H1 (cell line): ENCODE data around the gene TMEM174. TPM values are rescaled to one million over a fixed set of nuclear protein-coding genes. Genes with fewer than 3 reads are reported as not detected.

Source experiments
- BACH1 ChIP-seq: IDR thresholded peaks from 2 replicates; pipeline ENCODE4 v1.6.1; 2012; ENCODE audit warnings: low read length, improper control_type of control experiment
- CEBPB ChIP-seq: IDR thresholded peaks from 2 replicates; pipeline ENCODE4 v1.6.1; 2012; ENCODE audit warnings: low read depth, low read length
- CHD7 ChIP-seq: fragments of 300-600 bp; sonication (generic); IDR thresholded peaks from 2 replicates; pipeline ENCODE4 v1.7.1; 2012; ENCODE audit warnings: low read length, moderate library complexity, mild to moderate bottlenecking, inconsistent platforms; ENCODE audit not compliant: insufficient replicate concordance
- CTBP2 ChIP-seq: IDR thresholded peaks from 2 replicates; pipeline ENCODE4 v1.7.0; 2011; ENCODE audit warnings: borderline replicate concordance, mild to moderate bottlenecking, moderate library complexity, mixed read lengths, low read length; ENCODE audit not compliant: insufficient read depth, insufficient read length
- EZH2 ChIP-seq: fragments of 200-600 bp; sonication (generic); IDR thresholded peaks from 2 replicates; pipeline ENCODE4 v1.7.1; 2012; ENCODE audit warnings: low read depth, mild to moderate bottlenecking, moderate library complexity, low read length, inconsistent platforms; ENCODE audit not compliant: severe bottlenecking
- GTF2F1 ChIP-seq: IDR thresholded peaks from 2 replicates; pipeline ENCODE4 v1.6.1; 2012; ENCODE audit warnings: low read depth, low read length, improper control_type of control experiment, borderline replicate concordance
- RBBP5 ChIP-seq: IDR thresholded peaks from 2 replicates; pipeline ENCODE4 v1.7.1; 2012; ENCODE audit warnings: low read depth, mild to moderate bottlenecking, inconsistent platforms, low read length, moderate library complexity, borderline replicate concordance
- SIX5 ChIP-seq: IDR thresholded peaks from 2 replicates; pipeline ENCODE4 v1.6.1; 2011; ENCODE audit warnings: mild to moderate bottlenecking, low read depth, low read length
- SP2 ChIP-seq: IDR thresholded peaks from 2 replicates; pipeline ENCODE4 v1.6.1; 2012; ENCODE audit warnings: mild to moderate bottlenecking, low read length, inconsistent platforms
- TEAD4 ChIP-seq: IDR thresholded peaks from 2 replicates; pipeline ENCODE4 v1.6.1; 2012; ENCODE audit warnings: low read depth, low read length, inconsistent platforms, mixed read lengths
- polyA plus RNA-seq, 7 experiments: library from polyadenylated mRNA; depleted of rRNA in 3 of 7; stranded (reverse) in 5 of 7; unstranded in 2 of 7; fragments of >200 nt in 5 of 7; fragments of 200-250 nt in 2 of 7; gene quantifications; 1 replicate in 5 of 7; 2 replicates in 1 of 7; 4 replicates in 1 of 7; pipeline versions ENCODE4 v1.2.1 to v1.2.3, GENCODE V29; 2011 to 2013; ENCODE audit warnings: missing spikeins in 2 of 7, mixed read lengths in 2 of 7
- total RNA-seq: library from RNA; stranded (reverse); fragmentation: NEBNext Ultra II Directional; extraction: Animal tissue kit (Norgen Biotek cat#: 25700); gene quantifications from 2 replicates; pipeline ENCODE4 v1.2.1, GENCODE V29; 2021
- TF ChIP-seq, protein P1 (sequence below): IDR thresholded peaks from 2 replicates; pipeline ENCODE4 v1.6.1; 2011; ENCODE audit warnings: low read depth, mild to moderate bottlenecking, low read length; ENCODE audit not compliant: insufficient read depth

The TMEM174 gene
- total and polyA plus RNA-seq, 2 of the 8 experiments (the other 6 are each of a cell fraction or from before 2014, with no cell fraction given), result not detected

DNA sequence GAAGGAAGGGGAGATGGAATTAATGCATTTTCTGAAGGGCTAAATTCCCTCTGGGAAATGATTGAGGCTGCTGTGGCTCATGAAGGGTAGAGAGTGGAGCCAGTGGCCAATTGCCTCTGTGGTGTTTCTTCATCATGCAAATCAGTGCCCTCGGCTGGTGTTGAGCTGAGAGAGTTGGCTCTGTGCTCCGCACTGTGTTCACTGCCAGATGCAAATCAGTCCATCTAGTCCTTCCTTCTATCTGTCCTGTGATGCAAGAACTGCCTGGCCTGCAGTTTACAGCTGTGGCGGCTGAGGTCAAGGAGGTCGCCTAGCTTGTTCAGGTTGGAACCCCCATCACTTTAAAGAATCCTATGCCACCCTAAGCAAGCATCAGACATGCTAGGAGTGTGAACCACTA, 46.6 kb upstream of the TMEM174 start (continued):
- TF ChIP-seq CHD7, result no peak
- TF ChIP-seq TEAD4, result no peak
- TF ChIP-seq SIX5, result no peak
- TF ChIP-seq CEBPB, result no peak
- no peak for TF ChIP-seq CTBP2
- no peak for TF ChIP-seq SP2
- no peak for TF ChIP-seq RBBP5
- TF ChIP-seq, protein P1, sequence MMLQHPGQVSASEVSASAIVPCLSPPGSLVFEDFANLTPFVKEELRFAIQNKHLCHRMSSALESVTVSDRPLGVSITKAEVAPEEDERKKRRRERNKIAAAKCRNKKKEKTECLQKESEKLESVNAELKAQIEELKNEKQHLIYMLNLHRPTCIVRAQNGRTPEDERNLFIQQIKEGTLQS, result no peak
- TF ChIP-seq GTF2F1, result no peak
- no peak for TF ChIP-seq EZH2
- no peak for TF ChIP-seq BACH1
